Activated T-helper 1 cell treated with Interleukin-2 at 50 U/mL for 16 hours (primary cell): ENCODE data around the gene TUFM.
"Not testable (repeated sequence)": the region's sequence is repeated elsewhere in the genome, so short reads cannot be mapped to it uniquely, and the experiment has no call there.

ENCODE experiments used
- DNase-seq: peaks from one replicate; pipeline ENCODE4 v3.0.0-alpha.2; 2020; ENCODE audit warnings: low read depth

The TUFM gene

GRCh38 chr16:28838558-28838918, 7.6 kb downstream of the TUFM start:
- no peak for DNase-seq

- no peak for DNase-seq
These were observed 8.2 kb downstream of the TUFM start for GRCh38 chr16:28837672-28838557.

GRCh38 chr16:28836761-28837064, 9.4 kb downstream of the TUFM start:
- DNase-seq: no peak

- DNase-seq: no peak
These were observed 10.0 kb downstream of the TUFM start for GRCh38 chr16:28835864-28836760.

GRCh38 chr16:28834873-28835863, 11.0 kb downstream of the TUFM start:
- no peak for DNase-seq

- DNase-seq: no peak
These were observed 11.8 kb downstream of the TUFM start for GRCh38 chr16:28834349-28834748.

- no peak for DNase-seq
These were observed 15.6 kb downstream of the TUFM start for GRCh38 chr16:28830531-28830930.

GRCh38 chr16:28829747-28830146, 16.4 kb downstream of the TUFM start:
- no peak for DNase-seq

- DNase-seq: no peak
These were observed 20.0 kb downstream of the TUFM start for GRCh38 chr16:28826141-28826540.

GRCh38 chr16:28824717-28824973, 21.5 kb downstream of the TUFM start:
- no peak for DNase-seq

GRCh38 chr16:28823873-28824716, 22.1 kb downstream of the TUFM start:
- DNase-seq: peak; percentile 89

GRCh38 chr16:28823291-28823872, 22.8 kb downstream of the TUFM start:
- no peak for DNase-seq

GRCh38 chr16:28822520-28823290, 23.4 kb downstream of the TUFM start, which contains the start of gene ATXN2L:
Gene ATXN2L, plus strand, starts transcription at chr16:28822999. Its CDS starts 261 bp downstream, at chr16:28823260.
- DNase-seq: peak; percentile 89

- DNase-seq: no peak
These were observed 24.2 kb downstream of the TUFM start for GRCh38 chr16:28821874-28822519.

- not testable (repeated sequence) for DNase-seq
These were observed 25.6 kb downstream of the TUFM start for GRCh38 chr16:28820546-28820945.

GRCh38 chr16:28820016-28820415, 26.1 kb downstream of the TUFM start:
- DNase-seq: no peak

- DNase-seq: not testable (repeated sequence)
These were observed 38.6 kb downstream of the TUFM start for GRCh38 chr16:28807445-28808120.

- DNase-seq: peak; percentile 53
These were observed 43.7 kb downstream of the TUFM start for GRCh38 chr16:28802235-28803019.
